Effector CD4-positive, alpha-beta T cell (primary cell): ENCODE results near the gene OR6M1.

Source experiments
- DNase-seq: peaks from one replicate; pipeline ENCODE4 v3.0.0-alpha.2; 2020

OR6M1 gene

GRCh38 chr11:123775289-123775688 is 30.9 kb downstream of the OR6M1 start:
- DNase-seq = no peak

GRCh38 chr11:123773959-123774358 is 32.2 kb downstream of the OR6M1 start:
- no peak for DNase-seq

GRCh38 chr11:123773026-123773425 is 33.1 kb downstream of the OR6M1 start:
- no peak for DNase-seq

GRCh38 chr11:123771664-123772063 is 34.5 kb downstream of the OR6M1 start:
- no peak for DNase-seq

- no peak for DNase-seq
Observed at GRCh38 chr11:123770712-123771111, 35.4 kb downstream of the OR6M1 start.

- no peak for DNase-seq
Observed at GRCh38 chr11:123765601-123766000, 40.5 kb downstream of the OR6M1 start.

GRCh38 chr11:123762422-123762821 is 43.7 kb downstream of the OR6M1 start:
- no peak for DNase-seq

GRCh38 chr11:123760894-123761293 is 45.3 kb downstream of the OR6M1 start:
- no peak for DNase-seq

GRCh38 chr11:123757976-123758375 is 48.2 kb downstream of the OR6M1 start:
- DNase-seq = no peak

- DNase-seq = no peak
Observed at GRCh38 chr11:123755813-123756212, 50.3 kb downstream of the OR6M1 start.
